Measurements from ENCODE around the gene JUND. TPM values are rescaled to one million over a fixed set of nuclear protein-coding genes. Genes with fewer than 3 reads are reported as not detected.

Gene JUND
- total RNA-seq, 2 donors from 2014 or later = 112 to 148 TPM

DNA sequence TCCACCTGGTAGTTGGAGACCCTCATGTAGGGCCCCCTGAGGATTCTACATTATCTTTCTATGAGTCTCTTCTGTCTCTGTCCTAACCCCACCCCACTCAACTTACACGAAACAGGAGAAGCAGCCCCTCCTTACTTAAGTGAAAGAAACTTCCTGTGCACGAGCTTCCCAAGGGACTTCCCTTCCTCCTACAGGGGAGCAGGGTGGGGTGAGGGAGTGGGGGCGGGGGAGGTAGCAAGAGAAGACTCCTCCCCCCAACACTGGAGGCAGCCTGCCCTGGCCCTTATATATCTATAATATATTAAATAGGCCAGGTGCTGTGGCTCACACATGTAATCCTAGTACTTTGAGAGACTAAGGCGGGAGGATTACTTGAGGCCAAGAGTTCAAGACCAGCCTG, 49.6 kb downstream of the JUND start:
- no peak overlapping the region for H3K4me3 ChIP-seq (ENCODE audit: low read length)
- H3K9me3 ChIP-seq (ENCODE audit: control insufficient read depth, low read length) = no peaks in the 10 kb centered on the region
- H3K4me1 ChIP-seq (ENCODE audit: control insufficient read depth, insufficient read depth, low read length) = no peaks in the 10 kb centered on the region
- H3K9ac ChIP-seq (ENCODE audit: extremely low read depth, low read length, poor library complexity, severe bottlenecking) = no peak overlapping the region
- no peak overlapping the region for H3K27ac Mint-ChIP-seq
- H3K9me3 Mint-ChIP-seq = no peaks in the 10 kb centered on the region
- peaks cover 6% of the 10 kb centered on the region for H3K4me1 Mint-ChIP-seq
- no peak overlapping the region for H3K27ac ChIP-seq (ENCODE audit: low read depth, low read length)
- H3K36me3 Mint-ChIP-seq (ENCODE audit: low read depth) = no peaks in the 10 kb centered on the region
- H3K27me3 Mint-ChIP-seq (ENCODE audit: insufficient read depth) = peaks cover 50% of the 10 kb centered on the region
- peaks cover 34% of the 10 kb centered on the region for H3K27me3 ChIP-seq (ENCODE audit: control insufficient read depth, insufficient read depth, low read length, poor library complexity, severe bottlenecking)
- WGBS, 2 experiments (ENCODE audit: insufficient coverage in 1 of 2, insufficient read length in 1 of 2) = 73 to 88% methylated on average over 1 to 2 of the region's 4 CpGs
- DNase-seq = peak; percentile 56
- TF ChIP-seq, protein P1, sequence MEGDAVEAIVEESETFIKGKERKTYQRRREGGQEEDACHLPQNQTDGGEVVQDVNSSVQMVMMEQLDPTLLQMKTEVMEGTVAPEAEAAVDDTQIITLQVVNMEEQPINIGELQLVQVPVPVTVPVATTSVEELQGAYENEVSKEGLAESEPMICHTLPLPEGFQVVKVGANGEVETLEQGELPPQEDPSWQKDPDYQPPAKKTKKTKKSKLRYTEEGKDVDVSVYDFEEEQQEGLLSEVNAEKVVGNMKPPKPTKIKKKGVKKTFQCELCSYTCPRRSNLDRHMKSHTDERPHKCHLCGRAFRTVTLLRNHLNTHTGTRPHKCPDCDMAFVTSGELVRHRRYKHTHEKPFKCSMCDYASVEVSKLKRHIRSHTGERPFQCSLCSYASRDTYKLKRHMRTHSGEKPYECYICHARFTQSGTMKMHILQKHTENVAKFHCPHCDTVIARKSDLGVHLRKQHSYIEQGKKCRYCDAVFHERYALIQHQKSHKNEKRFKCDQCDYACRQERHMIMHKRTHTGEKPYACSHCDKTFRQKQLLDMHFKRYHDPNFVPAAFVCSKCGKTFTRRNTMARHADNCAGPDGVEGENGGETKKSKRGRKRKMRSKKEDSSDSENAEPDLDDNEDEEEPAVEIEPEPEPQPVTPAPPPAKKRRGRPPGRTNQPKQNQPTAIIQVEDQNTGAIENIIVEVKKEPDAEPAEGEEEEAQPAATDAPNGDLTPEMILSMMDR (conservative IDR thresholded peaks at IDR 0.05) = no peak
- H3K36me3 ChIP-seq (ENCODE audit: control insufficient read depth, insufficient read depth, low read length) = no peaks in the 10 kb centered on the region
- H3K4me3 Mint-ChIP-seq = no peak overlapping the region

DNA sequence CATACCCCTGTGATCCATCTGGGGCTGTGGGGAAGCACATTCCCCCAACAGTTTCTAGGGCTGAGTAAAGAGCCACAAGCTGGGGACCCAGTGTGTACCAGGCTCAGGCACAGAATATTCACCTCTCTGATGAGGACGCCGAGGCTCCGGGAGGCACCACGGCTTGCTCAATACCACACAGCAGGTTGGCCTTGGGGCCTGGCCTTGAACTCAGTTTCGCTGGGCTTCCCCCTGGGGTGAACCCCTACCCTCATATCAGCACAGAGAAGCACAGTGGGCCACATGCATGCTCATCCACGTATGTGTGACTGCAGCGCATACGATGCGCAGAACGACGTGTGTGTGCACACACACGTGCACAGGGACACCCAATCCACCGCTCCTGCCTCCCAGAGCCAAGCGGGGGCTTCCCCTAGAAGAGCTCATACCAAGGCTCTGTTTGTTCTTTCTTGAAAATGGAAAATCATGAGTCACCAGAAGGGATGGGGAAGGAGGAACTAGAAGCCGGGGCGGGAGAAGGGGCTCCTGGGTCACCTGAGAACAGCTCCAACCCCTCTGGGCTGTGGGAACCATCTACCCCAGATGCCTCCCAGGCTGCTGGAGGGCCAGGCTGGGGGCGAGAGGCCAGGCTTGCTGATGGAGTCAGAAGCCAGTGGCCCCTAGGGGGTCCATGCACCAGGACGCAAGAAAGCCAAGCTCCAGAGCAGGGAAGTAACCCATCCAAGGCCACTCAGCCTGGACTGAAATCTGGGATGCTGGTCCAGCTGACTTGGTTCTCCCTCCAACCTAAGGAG, 50.3 kb downstream of the JUND start:
- Mint-ChIP-seq H3K36me3 (ENCODE audit: low read depth) (no peaks in the 10 kb centered on the region), H3K27ac (no peak overlapping the region), H3K9me3 (no peaks in the 10 kb centered on the region), H3K4me3 (no peak overlapping the region), H3K4me1 (peaks cover 6% of the 10 kb centered on the region), H3K27me3 (ENCODE audit: insufficient read depth) (peaks cover 48% of the 10 kb centered on the region)
- 70 to 78% methylated on average over 6 to 18 of the region's 18 CpGs for WGBS, 2 experiments (ENCODE audit: insufficient coverage in 1 of 2, insufficient read length in 1 of 2)
- no peak overlapping the region for H3K4me3 ChIP-seq (ENCODE audit: low read length)
- H3K27me3 ChIP-seq (ENCODE audit: control insufficient read depth, insufficient read depth, low read length, poor library complexity, severe bottlenecking) = peaks cover 40% of the 10 kb centered on the region
- DNase-seq = peak; percentile 66
- no peaks in the 10 kb centered on the region for H3K4me1 ChIP-seq (ENCODE audit: control insufficient read depth, insufficient read depth, low read length)
- no peak overlapping the region for H3K9ac ChIP-seq (ENCODE audit: extremely low read depth, low read length, poor library complexity, severe bottlenecking)
- H3K27ac ChIP-seq (ENCODE audit: low read depth, low read length) = no peak overlapping the region
- no peaks in the 10 kb centered on the region for H3K36me3 ChIP-seq (ENCODE audit: control insufficient read depth, insufficient read depth, low read length)
- TF ChIP-seq, protein P1 (conservative IDR thresholded peaks at IDR 0.05) = no peak
- H3K9me3 ChIP-seq (ENCODE audit: control insufficient read depth, low read length) = no peaks in the 10 kb centered on the region

- H3K4me1 ChIP-seq (ENCODE audit: control insufficient read depth, insufficient read depth, low read length) = no peaks in the 10 kb centered on the region
- TF ChIP-seq, protein P1 (conservative IDR thresholded peaks at IDR 0.05) = no peak
- H3K36me3 ChIP-seq (ENCODE audit: control insufficient read depth, insufficient read depth, low read length) = no peaks in the 10 kb centered on the region
- peaks cover 47% of the 10 kb centered on the region for H3K27me3 ChIP-seq (ENCODE audit: control insufficient read depth, insufficient read depth, low read length, poor library complexity, severe bottlenecking)
- Mint-ChIP-seq H3K4me1 (peaks cover 8% of the 10 kb centered on the region), H3K36me3 (ENCODE audit: low read depth) (no peaks in the 10 kb centered on the region), H3K27me3 (ENCODE audit: insufficient read depth) (peaks cover 48% of the 10 kb centered on the region), H3K9me3 (no peaks in the 10 kb centered on the region), H3K27ac (no peak overlapping the region), H3K4me3 (no peak overlapping the region)
- no peak overlapping the region for H3K27ac ChIP-seq (ENCODE audit: low read depth, low read length)
- H3K9ac ChIP-seq (ENCODE audit: extremely low read depth, low read length, poor library complexity, severe bottlenecking) = no peak overlapping the region
- H3K4me3 ChIP-seq (ENCODE audit: low read length) = no peak overlapping the region
- no peaks in the 10 kb centered on the region for H3K9me3 ChIP-seq (ENCODE audit: control insufficient read depth, low read length)
- DNase-seq = no peak
- WGBS, 2 experiments (ENCODE audit: insufficient coverage in 1 of 2, insufficient read length in 1 of 2) = 82 to 94% methylated on average over 3 to 4 of the region's 4 CpGs
These were observed 51.5 kb downstream of the JUND start for GRCh38 chr19:18229915-18230314.

Small RNA genes lying within 50 kb of the gene (microRNA-seq; reads per million reads assigned to microRNA genes)
- not detected for gene MIR3188 (ENCODE audit: borderline microRNAs expressed)

Other genes starting within 250 kb of the JUND start
- not detected for gene IL12RB1, start 194.7 kb downstream of the JUND start, total RNA-seq
- gene MAST3, start 183.8 kb downstream of the JUND start, total RNA-seq = 10 to 100 TPM; 13.0 to 15.1 TPM
- 10 to 100 TPM; 52.9 to 58.8 TPM for gene PIK3R2, start 128.5 kb downstream of the JUND start, total RNA-seq
- gene IFI30, start 107.8 kb downstream of the JUND start, total RNA-seq = 10 to 100 TPM; 10.6 to 11.0 TPM
- gene MPV17L2, start 88.4 kb downstream of the JUND start, total RNA-seq = 10 to 100 TPM; 20.9 to 21.8 TPM
- 1 to 10 TPM; 3.6 to 3.9 TPM for gene RAB3A, start 77.6 kb downstream of the JUND start, total RNA-seq
- gene PDE4C, start 55.2 kb downstream of the JUND start, total RNA-seq = 1 to 10 TPM; 1.1 to 2.4 TPM
- 1 to 10 TPM; 2.4 to 3.3 TPM for gene IQCN, start 7.2 kb downstream of the JUND start, total RNA-seq
- gene LSM4, start 41.5 kb upstream of the JUND start, total RNA-seq = 100 to 1,000 TPM; 252 to 276 TPM
- gene PGPEP1, start 59.0 kb upstream of the JUND start, total RNA-seq = 1 to 10 TPM; 7.7 to 9.0 TPM
- 1 to 10 TPM in 1 of 2 donors, under 1 TPM in 1; 0.90 to 2.2 TPM for gene GDF15, start 104.5 kb upstream of the JUND start, total RNA-seq
- not detected for gene LRRC25, start 116.0 kb upstream of the JUND start, total RNA-seq
- 10 to 100 TPM; 35.9 to 43.5 TPM for gene SSBP4, start 137.8 kb upstream of the JUND start, total RNA-seq
- 100 to 1,000 TPM; 156 to 212 TPM for gene ISYNA1, start 156.5 kb upstream of the JUND start, total RNA-seq
- gene ELL, start 240.4 kb upstream of the JUND start, total RNA-seq = 10 to 100 TPM; 10.9 to 15.4 TPM

All from endodermal cell (in vitro differentiated cells).